K562 (cell line): ENCODE results near the gene FAM98C.

ENCODE experiments used
- CTCF ChIP-seq, 3 experiments: IDR thresholded peaks in 2 of 3; conservative IDR thresholded peaks in 1 of 3; 2 replicates each; pipeline ENCODE4 v1.5.1; 2011 to 2012; ENCODE audit warnings: low read length in 3 of 3, mild to moderate bottlenecking in 3 of 3, control low read depth in 2 of 3, improper control_type of control experiment in 1 of 3, inconsistent platforms in 1 of 3, low read depth in 1 of 3, mixed read lengths in 1 of 3, moderate library complexity in 1 of 3; ENCODE audit not compliant: insufficient read depth in 2 of 3
- GATAD2A ChIP-seq: fragments of 450-650 bp; IDR thresholded peaks from 2 replicates; pipeline ENCODE4 v1.6.1; 2017
- NCOA6 ChIP-seq: fragments of 450-650 bp; IDR thresholded peaks from 2 replicates; pipeline ENCODE4 v1.6.1; 2017; ENCODE audit warnings: mild to moderate bottlenecking
- PHB ChIP-seq: fragments of 250-450 bp; sonication (Bioruptor Pico); IDR thresholded peaks from 2 replicates; pipeline ENCODE4 v1.5.0; 2021
- PHF8 ChIP-seq: fragments of 200-600 bp; sonication (generic); IDR thresholded peaks from 2 replicates; pipeline ENCODE4 v1.6.1; 2012; ENCODE audit warnings: mixed run types, mild to moderate bottlenecking, inconsistent platforms, low read length, moderate library complexity, borderline replicate concordance
- RREB1 ChIP-seq: fragments of 250-450 bp; sonication (Bioruptor Pico); IDR thresholded peaks from 2 replicates; pipeline ENCODE4 v1.4.0; 2020
- ZBTB7A ChIP-seq: IDR thresholded peaks from 2 replicates; pipeline ENCODE4 v1.6.1; 2011; ENCODE audit warnings: low read depth, mild to moderate bottlenecking, low read length, moderate library complexity, borderline replicate concordance; ENCODE audit not compliant: control insufficient read depth
- ZNF311 ChIP-seq: fragments of 250-450 bp; sonication (Bioruptor Pico); IDR thresholded peaks from 2 replicates; pipeline ENCODE4 v1.4.0; 2020; ENCODE audit warnings: mild to moderate bottlenecking, moderate library complexity
- ZNF445 ChIP-seq: fragments of 250-450 bp; sonication (Bioruptor Pico); IDR thresholded peaks from 2 replicates; pipeline ENCODE4 v1.4.0; 2020; ENCODE audit warnings: low read depth, mild to moderate bottlenecking, moderate library complexity

- TF ChIP-seq ZNF311 (CRISPR knock-in tag) = no peak
- no peak for TF ChIP-seq PHB (CRISPR knock-in tag)
- TF ChIP-seq GATAD2A = no peak
- no peak for TF ChIP-seq CTCF (IDR thresholded peaks at IDR 0.05 in 2 of 3, conservative IDR thresholded peaks at IDR 0.05 in 1 of 3; ENCODE audit: insufficient read depth in 2 of 3, low read depth in 1 of 3, low read length in 3 of 3)
- no peak for TF ChIP-seq ZNF445 (CRISPR knock-in tag)
- no peak for TF ChIP-seq ZBTB7A
- TF ChIP-seq RREB1 = no peak
- TF ChIP-seq NCOA6 = no peak
- TF ChIP-seq PHF8 = no peak
Measured at GRCh38 chr19:38437917-38438316, 35.0 kb downstream of the FAM98C start.
